ENCODE data around the gene INTS11.
A peak's percentile ranks its signal among the peaks of the same experiment; 100 is the strongest.

Gene INTS11

GRCh38 chr1:1310476-1311053 is 13.9 kb downstream of the INTS11 start:
- no peak for DNase-seq

DNA sequence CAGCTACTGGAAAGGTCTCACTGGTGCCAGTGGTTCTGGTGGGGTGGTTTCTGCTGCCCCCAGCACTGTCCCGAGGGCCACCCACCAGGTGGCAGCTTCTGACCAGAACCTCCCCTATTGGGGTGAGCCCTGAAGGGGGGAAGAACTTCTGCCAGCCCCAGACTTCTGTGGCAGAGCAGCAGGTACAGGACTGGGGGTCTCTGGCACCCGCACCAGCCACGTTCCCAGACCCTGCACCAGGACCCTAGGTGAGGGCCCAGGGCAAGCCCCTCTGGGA is 14.4 kb downstream of the INTS11 start:
- no peak for DNase-seq

DNA sequence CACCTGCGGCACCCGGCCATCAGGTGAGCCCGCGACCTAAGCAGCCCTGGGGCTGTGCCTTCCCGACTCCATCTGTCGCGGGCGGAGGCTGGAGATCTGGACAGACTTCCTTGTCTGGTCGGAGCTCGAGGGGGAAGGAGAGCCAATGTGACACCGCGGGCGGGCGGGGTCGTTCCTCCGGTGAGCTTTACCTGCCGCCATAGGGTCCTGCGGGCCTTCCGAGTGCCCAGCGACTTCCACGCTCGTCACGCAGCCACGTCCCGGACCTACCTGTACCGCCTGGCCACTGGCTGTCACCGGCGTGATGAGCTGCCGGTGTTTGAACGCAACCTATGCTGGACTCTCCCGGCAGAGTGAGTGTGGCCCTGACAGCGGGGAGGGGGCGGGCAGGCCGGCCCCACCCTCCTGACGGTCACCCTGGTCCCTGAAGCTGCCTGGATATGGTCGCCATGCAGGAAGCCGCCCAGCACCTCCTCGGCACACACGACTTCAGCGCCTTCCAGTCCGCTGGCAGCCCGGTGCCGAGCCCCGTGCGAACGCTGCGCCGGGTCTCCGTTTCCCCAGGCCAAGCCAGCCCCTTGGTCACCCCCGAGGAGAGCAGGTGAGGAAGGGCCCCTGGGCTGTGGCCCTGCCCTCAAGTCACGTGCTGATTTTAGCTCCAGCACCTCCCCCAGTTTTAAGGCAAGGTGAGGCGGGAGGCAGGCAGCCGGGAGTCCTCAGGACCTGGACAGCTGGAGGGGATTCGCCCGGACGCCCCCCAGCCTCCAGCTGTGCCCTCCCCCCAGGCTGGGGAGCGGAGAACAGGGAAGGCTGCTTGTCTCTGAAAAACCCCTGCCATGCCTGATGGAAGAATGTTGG is 15.0 kb downstream of the INTS11 start:
- no peak for DNase-seq

GRCh38 chr1:1308756-1309250 is 15.7 kb downstream of the INTS11 start:
- DNase-seq: no peak

GRCh38 chr1:1307923-1308755 is 16.3 kb downstream of the INTS11 start, which contains the start of the genes ACAP3 and PUSL1:
Gene ACAP3 (minus strand): TSS chr1:1307930. CDS start chr1:1307815, 115 bp downstream.
Gene PUSL1 (plus strand): TSS chr1:1308597. CDS start chr1:1308644, 47 bp downstream.
- peak; percentile 91 for DNase-seq

DNA sequence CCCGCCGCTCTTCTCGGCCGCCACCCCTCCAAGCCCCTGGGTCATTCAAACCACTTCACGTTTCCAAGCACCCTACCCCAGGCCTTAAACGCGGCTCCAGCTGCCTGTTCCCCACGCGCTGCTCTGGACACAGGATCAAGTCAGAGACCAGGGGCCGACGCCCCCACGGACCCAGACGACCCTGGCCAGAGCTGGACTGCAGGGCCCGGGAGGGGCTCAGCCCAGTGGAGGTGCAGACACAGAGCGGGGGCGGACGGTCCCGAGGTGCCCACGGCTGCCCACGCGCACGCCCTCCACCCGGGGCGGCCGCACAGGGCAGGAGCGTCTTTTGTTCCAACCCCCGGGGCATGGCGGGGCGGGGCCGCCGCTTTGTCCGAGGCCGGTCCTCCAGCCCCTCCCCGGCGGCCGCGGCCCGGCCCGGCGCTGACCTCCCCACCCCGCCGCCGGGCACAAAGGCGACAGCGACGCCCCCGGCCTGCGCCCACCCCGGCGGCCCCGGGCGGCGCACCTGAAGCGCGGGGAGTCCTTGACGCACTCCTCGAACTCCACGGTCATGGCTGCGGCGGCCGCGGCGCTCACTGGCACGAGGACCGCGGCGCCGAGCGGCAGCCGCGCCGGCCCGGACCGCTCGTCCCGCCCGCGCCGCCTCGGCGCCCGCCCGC is 17.1 kb downstream of the INTS11 start:
- no peak for DNase-seq

- no peak for DNase-seq
Measured at GRCh38 chr1:1306661-1307260, 17.7 kb downstream of the INTS11 start.

DNA sequence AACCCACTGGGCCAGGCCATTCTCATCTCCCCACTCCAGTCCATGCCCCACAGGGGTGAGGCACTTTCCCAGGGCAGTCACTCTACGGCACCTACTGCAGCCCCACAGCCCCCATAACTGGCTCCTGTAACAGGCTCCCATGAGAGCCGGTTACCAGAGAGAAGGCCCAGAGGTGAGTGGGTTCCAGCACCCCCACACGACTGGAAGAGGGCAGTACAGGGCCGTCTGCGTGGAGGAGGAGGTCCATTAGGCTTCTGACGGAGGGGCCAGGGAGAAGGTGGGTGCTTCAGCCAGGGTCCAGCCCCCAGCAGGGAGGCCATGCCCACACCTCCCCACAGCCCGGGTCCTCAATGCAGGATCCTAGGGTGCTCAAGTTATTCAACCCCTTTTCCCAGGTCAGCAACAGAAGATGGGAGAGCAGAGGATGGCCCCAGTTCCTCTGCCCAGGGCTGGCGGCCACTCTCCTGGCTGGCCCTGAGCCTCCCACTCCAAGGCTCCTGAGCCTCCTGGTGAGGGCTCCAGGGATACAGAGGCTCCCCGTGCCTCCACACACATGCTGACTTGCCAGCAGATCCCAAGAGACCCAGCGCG is 18.3 kb downstream of the INTS11 start:
- no peak for DNase-seq

DNA sequence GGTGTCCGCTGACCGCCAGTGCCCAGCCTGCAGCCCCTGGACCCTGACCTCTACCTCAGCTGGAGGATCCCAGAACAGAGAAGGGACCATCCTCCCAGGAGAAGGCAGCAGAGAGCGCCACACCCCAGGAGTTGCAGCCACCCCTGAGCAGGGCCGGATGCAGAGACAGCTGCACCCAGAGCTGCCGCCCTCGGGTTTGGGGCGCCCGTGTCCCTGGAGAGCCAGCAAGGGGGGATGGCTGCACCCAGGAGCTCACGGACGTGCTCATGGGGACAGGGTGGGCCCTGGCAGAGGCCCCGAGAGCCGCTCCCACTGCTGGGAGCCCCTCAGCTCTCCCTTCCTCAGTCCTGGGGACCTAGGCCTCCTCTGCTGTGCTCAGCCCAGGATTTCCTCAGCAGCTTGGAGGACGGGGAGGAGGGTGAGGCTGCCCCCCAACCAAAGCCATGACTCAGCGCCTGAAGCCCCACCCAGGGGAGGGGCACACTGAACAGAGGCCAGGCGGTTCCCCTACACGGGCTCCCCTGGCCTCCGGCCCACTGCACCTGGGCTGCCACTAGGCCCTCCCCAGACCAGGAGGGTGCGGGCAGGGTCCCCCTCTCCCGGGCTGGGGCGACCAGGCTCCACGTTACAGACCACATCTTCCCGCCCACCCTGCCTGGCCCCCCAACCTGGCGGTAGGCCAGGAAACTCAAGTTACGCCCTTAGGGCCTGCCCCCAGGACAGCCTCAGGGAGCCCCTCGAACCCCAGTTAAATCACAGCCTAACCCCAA is 19.0 kb downstream of the INTS11 start:
- DNase-seq: peak; percentile 67

GRCh38 chr1:1304331-1305299 is 19.8 kb downstream of the INTS11 start:
- DNase-seq: no peak

DNA sequence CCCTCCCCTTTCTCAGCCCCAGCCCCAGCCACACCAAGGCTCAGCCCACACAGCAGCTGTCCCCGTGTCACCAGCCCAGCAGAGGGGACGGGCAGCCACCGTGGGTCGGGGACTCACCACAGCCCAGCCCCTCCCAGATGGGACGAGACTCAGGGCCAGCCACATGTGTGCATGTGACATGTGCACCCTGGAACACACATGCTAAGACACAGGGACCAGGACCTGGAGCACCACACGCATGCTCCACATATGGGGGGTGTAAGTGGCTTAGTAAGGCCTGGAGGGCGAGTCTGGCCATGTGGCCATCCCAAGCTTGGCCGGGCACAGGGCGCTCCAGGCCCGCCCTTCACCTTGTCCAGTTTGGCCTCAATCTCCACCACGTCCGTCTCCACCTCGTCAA is 20.7 kb downstream of the INTS11 start:
- DNase-seq: no peak

- no peak for DNase-seq
Measured at GRCh38 chr1:1302951-1303509, 21.4 kb downstream of the INTS11 start.

DNA sequence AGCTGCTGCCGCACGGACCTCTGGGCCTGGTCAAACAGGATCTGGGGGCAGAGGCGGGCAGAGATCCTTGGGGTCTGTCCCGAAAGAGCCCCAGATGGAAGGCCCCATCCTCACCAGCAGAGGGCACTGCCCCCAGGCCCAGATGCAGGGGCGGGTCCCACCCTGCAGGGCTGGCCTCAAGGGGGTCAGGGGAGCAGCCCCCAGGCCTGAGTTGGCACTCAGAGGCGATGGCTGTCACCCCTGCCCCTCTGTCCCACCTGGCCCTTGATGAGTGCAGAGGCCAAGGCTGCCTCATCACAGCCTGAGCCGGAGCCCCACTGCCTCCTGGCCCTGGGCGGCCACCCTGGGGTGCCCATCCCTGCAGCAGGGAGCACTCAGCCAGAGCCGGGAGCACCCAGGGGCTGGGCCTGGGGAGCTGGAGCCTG is 22.4 kb downstream of the INTS11 start:
- no peak for DNase-seq

DNA sequence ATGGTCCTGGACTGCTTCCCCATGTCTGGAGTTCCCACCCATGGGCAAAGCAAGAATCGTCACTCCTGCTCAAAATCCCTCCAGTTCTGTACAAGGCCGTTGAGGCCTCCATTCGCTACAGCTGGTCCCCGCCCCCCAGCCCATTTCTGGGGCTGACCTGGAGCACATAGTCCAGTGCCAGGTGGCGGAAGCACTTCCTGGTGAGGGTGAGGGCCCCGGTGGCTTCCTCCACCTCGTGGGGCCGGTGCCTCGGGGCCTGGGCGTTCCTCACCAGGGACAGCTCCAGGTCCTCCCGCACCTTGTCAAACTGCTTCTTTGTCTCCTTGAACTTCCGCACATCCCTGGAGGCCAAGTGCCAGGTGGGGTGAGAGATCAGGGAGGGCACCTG is 24.1 kb downstream of the INTS11 start:
- no peak for DNase-seq

- DNase-seq: peak; percentile 36
Measured at GRCh38 chr1:1299686-1300351, 24.6 kb downstream of the INTS11 start.

- DNase-seq: no peak
Measured at GRCh38 chr1:1298861-1299685, 25.4 kb downstream of the INTS11 start.

DNA sequence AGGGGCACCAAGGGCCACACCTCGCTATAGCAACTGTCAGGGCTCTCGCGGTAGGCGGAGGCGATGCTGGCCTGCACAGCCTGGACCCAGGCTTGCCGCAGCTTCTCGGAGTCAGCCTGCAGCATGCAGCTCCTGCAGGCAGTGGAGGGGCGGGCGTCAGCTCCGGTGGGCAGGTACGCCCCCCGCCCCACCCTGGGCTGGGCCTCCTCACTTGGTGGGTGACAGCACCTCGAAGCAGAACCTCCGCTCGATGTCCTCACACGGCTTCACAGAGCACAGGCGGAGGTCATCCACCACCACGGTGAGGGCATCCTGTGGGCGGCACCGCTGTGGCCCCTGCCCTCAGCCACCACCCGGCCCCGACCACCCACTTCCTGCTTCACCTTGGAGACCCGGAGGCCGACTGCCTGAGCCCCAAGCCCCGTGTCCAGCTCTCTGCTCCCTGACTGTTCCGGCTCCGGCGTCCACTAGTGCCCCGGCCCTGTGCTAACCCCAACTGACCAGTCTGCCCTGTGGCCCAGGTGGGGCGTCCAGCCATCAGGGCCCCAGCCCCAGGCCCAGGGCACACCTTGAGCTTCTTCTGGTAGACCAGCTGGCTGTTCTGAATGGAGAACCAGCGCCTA is 26.5 kb downstream of the INTS11 start:
- DNase-seq: no peak

All from CD4-positive, alpha-beta T cell treated with Interleukin-21 for 1 hour (primary cell).